Stimulated activated naive CD4-positive, alpha-beta T cell treated with Interleukin-2 at 50 U/mL for 16 hours (primary cell): ENCODE data around the gene FEZ2.

ENCODE experiments used
- DNase-seq: peaks from one replicate; lab custom pipeline; 2025; lab: John Stamatoyannopoulos, UW

Gene FEZ2

GRCh38 chr2:36587101-36587500 lies 10.9 kb downstream of the FEZ2 start:
- no peak for DNase-seq

- no peak for DNase-seq
Observed at GRCh38 chr2:36586672-36587071, 11.3 kb downstream of the FEZ2 start.

- no peak for DNase-seq
Observed at GRCh38 chr2:36584148-36584794, 13.7 kb downstream of the FEZ2 start.

GRCh38 chr2:36582951-36583350 lies 15.0 kb downstream of the FEZ2 start:
- no peak for DNase-seq

- no peak for DNase-seq
Observed at GRCh38 chr2:36582538-36582937, 15.4 kb downstream of the FEZ2 start.

GRCh38 chr2:36579297-36579664 lies 18.7 kb downstream of the FEZ2 start:
- no peak for DNase-seq

- no peak for DNase-seq
Observed at GRCh38 chr2:36578343-36579296, 19.3 kb downstream of the FEZ2 start.

- no peak for DNase-seq
Observed at GRCh38 chr2:36577884-36578283, 20.1 kb downstream of the FEZ2 start.

- DNase-seq, result no peak
Observed at GRCh38 chr2:36574560-36574959, 23.4 kb downstream of the FEZ2 start.

GRCh38 chr2:36573165-36573564 lies 24.8 kb downstream of the FEZ2 start:
- DNase-seq, result no peak

- no peak for DNase-seq
Observed at GRCh38 chr2:36572719-36573059, 25.3 kb downstream of the FEZ2 start.

GRCh38 chr2:36572054-36572718 lies 25.8 kb downstream of the FEZ2 start:
- no peak for DNase-seq

- DNase-seq, result no peak
Observed at GRCh38 chr2:36570416-36570815, 27.6 kb downstream of the FEZ2 start.

GRCh38 chr2:36569267-36569856 lies 28.6 kb downstream of the FEZ2 start:
- no peak for DNase-seq

- no peak for DNase-seq
Observed at GRCh38 chr2:36568516-36569246, 29.3 kb downstream of the FEZ2 start.

GRCh38 chr2:36567711-36568408 lies 30.1 kb downstream of the FEZ2 start:
- no peak for DNase-seq

- DNase-seq, result no peak
Observed at GRCh38 chr2:36566887-36567286, 31.1 kb downstream of the FEZ2 start.

- no peak for DNase-seq
Observed at GRCh38 chr2:36565712-36566111, 32.3 kb downstream of the FEZ2 start.

- DNase-seq, result no peak
Observed at GRCh38 chr2:36564377-36564930, 33.5 kb downstream of the FEZ2 start.

- no peak for DNase-seq
Observed at GRCh38 chr2:36562973-36563532, 34.9 kb downstream of the FEZ2 start.

GRCh38 chr2:36562240-36562639 lies 35.7 kb downstream of the FEZ2 start:
- no peak for DNase-seq
